ENCODE measurements around the gene PPA1.
"Not testable (repeated sequence)": the region's sequence is repeated elsewhere in the genome, so short reads cannot be mapped to it uniquely, and the experiment has no call there.

Gene PPA1

GRCh38 chr10:70250961-70251680, 17.9 kb upstream of the PPA1 start:
- Histone ChIP-seq H3K4me1 (no peaks in the 10 kb centered on the region), H3K4me2 (ENCODE audit: low read length) (no peak overlapping the region), H3K9me3 (ENCODE audit: control insufficient read depth, low read length) (no peaks in the 10 kb centered on the region), H3K79me2 (no peaks in the 10 kb centered on the region), H2AFZ (no peak overlapping the region), H3K4me3 (ENCODE audit: low read depth, low read length) (no peak overlapping the region), H3K27ac (no peak overlapping the region), H3K9ac (no peak overlapping the region), H3K27me3 (ENCODE audit: control insufficient read depth, insufficient read depth, low read length) (no peaks in the 10 kb centered on the region), H3K36me3 (ENCODE audit: control insufficient read depth, insufficient read depth, low read length) (no peaks in the 10 kb centered on the region)
- no peak for TF ChIP-seq CTCF (IDR thresholded peaks at IDR 0.05)

- H3K9ac ChIP-seq = no peak overlapping the region
- H3K4me1 ChIP-seq = no peaks in the 10 kb centered on the region
- no peak overlapping the region for H2AFZ ChIP-seq
- no peak overlapping the region for H3K4me3 ChIP-seq (ENCODE audit: low read depth, low read length)
- no peak overlapping the region for H3K4me2 ChIP-seq (ENCODE audit: low read length)
- H3K9me3 ChIP-seq (ENCODE audit: control insufficient read depth, low read length) = no peaks in the 10 kb centered on the region
- no peaks in the 10 kb centered on the region for H3K36me3 ChIP-seq (ENCODE audit: control insufficient read depth, insufficient read depth, low read length)
- H3K27ac ChIP-seq = no peak overlapping the region
- no peak for TF ChIP-seq CTCF (IDR thresholded peaks at IDR 0.05)
- H3K79me2 ChIP-seq = no peaks in the 10 kb centered on the region
- no peaks in the 10 kb centered on the region for H3K27me3 ChIP-seq (ENCODE audit: control insufficient read depth, insufficient read depth, low read length)
Measured at GRCh38 chr10:70247360-70247759, 14.1 kb upstream of the PPA1 start.

GRCh38 chr10:70241081-70241480, 7.9 kb upstream of the PPA1 start:
- TF ChIP-seq CTCF (IDR thresholded peaks at IDR 0.05) = no peak
- Histone ChIP-seq H3K79me2 (no peaks in the 10 kb centered on the region), H3K9me3 (ENCODE audit: control insufficient read depth, low read length) (no peaks in the 10 kb centered on the region), H3K27ac (no peak overlapping the region), H3K36me3 (ENCODE audit: control insufficient read depth, insufficient read depth, low read length) (no peaks in the 10 kb centered on the region), H3K4me2 (ENCODE audit: low read length) (no peak overlapping the region), H3K4me3 (ENCODE audit: low read depth, low read length) (no peak overlapping the region), H3K9ac (no peak overlapping the region), H3K27me3 (ENCODE audit: control insufficient read depth, insufficient read depth, low read length) (no peaks in the 10 kb centered on the region), H3K4me1 (no peaks in the 10 kb centered on the region), H2AFZ (no peak overlapping the region)

GRCh38 chr10:70239986-70240385, 6.8 kb upstream of the PPA1 start:
- not testable (repeated sequence) for H3K9ac ChIP-seq; H3K36me3 ChIP-seq (ENCODE audit: control insufficient read depth, insufficient read depth, low read length); H3K4me1 ChIP-seq

GRCh38 chr10:70239077-70239976, 6.1 kb upstream of the PPA1 start:
- not testable (repeated sequence) for H3K4me1 ChIP-seq; H3K9me3 ChIP-seq (ENCODE audit: control insufficient read depth, low read length); H3K79me2 ChIP-seq; H3K4me2 ChIP-seq (ENCODE audit: low read length); H3K27ac ChIP-seq; H3K4me3 ChIP-seq (ENCODE audit: low read depth, low read length); H3K9ac ChIP-seq; H3K27me3 ChIP-seq (ENCODE audit: control insufficient read depth, insufficient read depth, low read length); H2AFZ ChIP-seq; H3K36me3 ChIP-seq (ENCODE audit: control insufficient read depth, insufficient read depth, low read length)

More at GRCh38 chr10:70239986-70240385, 6.8 kb upstream of the PPA1 start:
- H2AFZ ChIP-seq; H3K4me2 ChIP-seq (ENCODE audit: low read length); H3K4me3 ChIP-seq (ENCODE audit: low read depth, low read length); H3K27ac ChIP-seq; H3K9me3 ChIP-seq (ENCODE audit: control insufficient read depth, low read length); H3K79me2 ChIP-seq; H3K27me3 ChIP-seq (ENCODE audit: control insufficient read depth, insufficient read depth, low read length): not testable (repeated sequence)

- H3K27me3 ChIP-seq (ENCODE audit: control insufficient read depth, insufficient read depth, low read length); H3K4me1 ChIP-seq; H3K4me3 ChIP-seq (ENCODE audit: low read depth, low read length); H3K27ac ChIP-seq; H2AFZ ChIP-seq; H3K9me3 ChIP-seq (ENCODE audit: control insufficient read depth, low read length); H3K9ac ChIP-seq; H3K36me3 ChIP-seq (ENCODE audit: control insufficient read depth, insufficient read depth, low read length); H3K4me2 ChIP-seq (ENCODE audit: low read length); H3K79me2 ChIP-seq: not testable (repeated sequence)
Measured at GRCh38 chr10:70237958-70238536, 4.8 kb upstream of the PPA1 start.
